OCI-LY7 (cell line): ENCODE results near the gene ANKRD13B. TPM values are rescaled to one million over a fixed set of nuclear protein-coding genes. Genes with fewer than 3 reads are reported as not detected.

Experiments used
- BruUV-seq: library from RNA; stranded (reverse); fragments of 400-500 nt; replicated peaks from 2 replicates; lab custom pipeline; 2021; lab: Mats Ljungman, UMichigan
- CTCF ChIA-PET: fragments of 300-600 bp; sonication (Branson Sonifier 250); formaldehyde crosslinking; loops from one replicate; lab custom pipeline; 2022; ENCODE audit warnings: antibody characterized with exemption; ENCODE audit not compliant: unreplicated experiment; lab: Charles Lee
- POLR2A ChIA-PET: fragments of 300-600 bp; sonication (Branson Sonifier 250); formaldehyde crosslinking; loops from one replicate; lab custom pipeline; 2022; ENCODE audit warnings: antibody characterized with exemption; lab: Charles Lee
- DNase-seq: peaks from one replicate; pipeline ENCODE4 v3.0.0-alpha.2; 2015; ENCODE audit warnings: low spot score
- H2AFZ ChIP-seq: fragments of 200-600 bp; sonication (generic), shearing (Covaris generic); 2 replicates; pipeline ENCODE4 v1.6.1; 2014; ENCODE audit warnings: mild to moderate bottlenecking, antibody characterized with exemption, low read length, moderate library complexity
- H3K27ac ChIP-seq: fragments of 200-600 bp; sonication (generic); 2 replicates; pipeline ENCODE4 v1.5.1; 2014; ENCODE audit warnings: mixed run types, low read depth, mild to moderate bottlenecking, moderate library complexity, low read length, inconsistent platforms; ENCODE audit not compliant: poor library complexity, severe bottlenecking
- H3K36me3 ChIP-seq: fragments of 200-600 bp; sonication (generic); 2 replicates; pipeline ENCODE4 v1.6.1; 2014; ENCODE audit warnings: mild to moderate bottlenecking, antibody characterized with exemption, low read length, moderate library complexity, mixed read lengths; ENCODE audit not compliant: insufficient read depth
- H3K4me1 ChIP-seq: fragments of 200-600 bp; sonication (generic); 2 replicates; pipeline ENCODE4 v1.5.1; 2014; ENCODE audit warnings: mild to moderate bottlenecking, low read length; ENCODE audit not compliant: insufficient read depth, poor library complexity, severe bottlenecking
- H3K4me2 ChIP-seq: fragments of 200-600 bp; sonication (generic); 2 replicates; pipeline ENCODE4 v1.6.1; 2014; ENCODE audit warnings: mild to moderate bottlenecking, low read length
- H3K4me3 ChIP-seq: fragments of 200-600 bp; sonication (generic); 2 replicates; pipeline ENCODE4 v1.5.1; 2014; ENCODE audit warnings: mild to moderate bottlenecking, low read depth, low read length; ENCODE audit not compliant: poor library complexity, severe bottlenecking
- H3K79me2 ChIP-seq: fragments of 200-600 bp; sonication (generic); 2 replicates; pipeline ENCODE4 v1.6.1; 2016; ENCODE audit warnings: low read depth, mild to moderate bottlenecking, low read length, moderate library complexity, mixed read lengths; ENCODE audit not compliant: insufficient read depth
- H3K9me2 ChIP-seq: fragments of 200-600 bp; sonication (generic); 2 replicates; pipeline ENCODE4 v1.6.1; 2016; ENCODE audit warnings: mild to moderate bottlenecking, low read length, mixed read lengths; ENCODE audit not compliant: insufficient read depth
- H3K9me3 ChIP-seq: fragments of 200-600 bp; sonication (generic); 2 replicates; pipeline ENCODE4 v1.6.1; 2014; ENCODE audit warnings: mild to moderate bottlenecking, mixed run types, low read length, mixed read lengths
- H4K20me1 ChIP-seq: fragments of 200-600 bp; sonication (generic); 2 replicates; pipeline ENCODE4 v1.6.1; 2014; ENCODE audit warnings: mild to moderate bottlenecking, antibody characterized with exemption, low read length, moderate library complexity, mixed read lengths; ENCODE audit not compliant: insufficient read depth
- CTCF ChIP-seq: fragments of 200-600 bp; sonication (generic); conservative IDR thresholded peaks from 2 replicates; pipeline ENCODE4 v1.5.1; 2014; ENCODE audit warnings: mild to moderate bottlenecking, antibody characterized with exemption, low read length, moderate library complexity, mixed read lengths
- EZH2phosphoT487 ChIP-seq: fragments of 200-600 bp; sonication (generic); IDR thresholded peaks from 2 replicates; pipeline ENCODE4 v1.6.1; 2018; ENCODE audit warnings: low read depth, borderline replicate concordance, mild to moderate bottlenecking, mixed run types, antibody characterized with exemption, low read length, moderate library complexity, mixed read lengths
- intact Hi-C: fragments of 100-400 bp; cut with micrococcal nuclease; formaldehyde crosslinking; loops from one replicate; pipeline ENCODE4 v1.10.0; 2022; ENCODE audit not compliant: unreplicated experiment
- total RNA-seq, 2 experiments: library from RNA; depleted of rRNA in 1 of 2; stranded (reverse); fragments of >200 nt in 1 of 2; shearing (Covaris generic) in 1 of 2; gene quantifications; 2 replicates each; pipeline ENCODE4 v1.2.3, GENCODE V29; 2014 to 2022

Gene ANKRD13B
- total RNA-seq, 2 experiments from 2014 or later = 22.8 to 30.5 TPM

GRCh38 chr17:29597361-29598172 is 4.6 kb downstream of the ANKRD13B start:
- H3K79me2 ChIP-seq = peaks cover 7% of the 10 kb centered on the region; the same call in 1 of the 2 replicates
- intact Hi-C loops = no loop called here
- POLR2A ChIA-PET = interaction anchor here (0.7 kb wide), 1 partner anchor 422 kb away, joined by 3 read pairs; no protein-coding TSS in a partner anchor

GRCh38 chr17:29603109-29603674 is 10.3 kb downstream of the ANKRD13B start:
- Histone ChIP-seq H3K4me3 (no peak overlapping the region), H4K20me1 (no peaks in the 10 kb centered on the region), H3K27ac (no peak overlapping the region), H3K9me3 (no peaks in the 10 kb centered on the region), H3K4me2 (0 out of 2 replicates have a peak overlapping the region, but pooled peaks have one; percentile 53), H3K9me2 (no peaks in the 10 kb centered on the region), H3K79me2 (0 out of 2 replicates have a peak, but pooled peaks cover 6% of the 10 kb centered on the region), H3K4me1 (peaks cover 23% of the 10 kb centered on the region), H2AFZ (no peak overlapping the region), H3K36me3 (no peaks in the 10 kb centered on the region)
- ChIA-PET POLR2A (no interaction called here), CTCF (no interaction called here)
- TF ChIP-seq EZH2phosphoT487 (no peak), CTCF (no peak)
- DNase-seq = no peak
- intact Hi-C loops = no loop called here
- no TSS peak for BruUV-seq

More at GRCh38 chr17:29597361-29598172, 4.6 kb downstream of the ANKRD13B start:
- peaks cover 11% of the 10 kb centered on the region; the same call in 1 of the 2 replicates for H4K20me1 ChIP-seq
- DNase-seq = no peak
- TF ChIP-seq CTCF = no peak
- no peak for TF ChIP-seq EZH2phosphoT487
- no peak overlapping the region for H3K27ac ChIP-seq
- no TSS peak for BruUV-seq
- CTCF ChIA-PET = no interaction called here
- no peaks in the 10 kb centered on the region for H3K36me3 ChIP-seq
- no peak overlapping the region for H3K4me2 ChIP-seq
- H3K9me3 ChIP-seq = no peaks in the 10 kb centered on the region
- H3K9me2 ChIP-seq = no peaks in the 10 kb centered on the region
- H3K4me1 ChIP-seq = peaks cover 19% of the 10 kb centered on the region
- no peak overlapping the region for H3K4me3 ChIP-seq
- no peak overlapping the region for H2AFZ ChIP-seq
